SJSA1 (cell line): ENCODE measurements around the gene RARB. TPM values are rescaled to one million over a fixed set of nuclear protein-coding genes. Genes with fewer than 3 reads are reported as not detected.
A peak's percentile ranks its signal among the peaks of the same experiment; 100 is the strongest.

ENCODE experiments used
- DNase-seq, 2 experiments: peaks; one replicate each; pipeline ENCODE4 v3.0.0-alpha.2; 2015 to 2020; ENCODE audit warnings: low spot score in 2 of 2, low read depth in 1 of 2
- H3K27ac ChIP-seq: fragments of 250-450 bp; sonication (Bioruptor Pico); 2 replicates; pipeline ENCODE4 v1.5.1; 2020; ENCODE audit warnings: mild to moderate bottlenecking, moderate library complexity
- H3K27me3 ChIP-seq: fragments of 250-450 bp; sonication (Bioruptor Pico); replicated peaks from 2 replicates; pipeline ENCODE4 v1.5.1; 2020; ENCODE audit warnings: mild to moderate bottlenecking, moderate library complexity
- H3K36me3 ChIP-seq: fragments of 250-450 bp; sonication (Bioruptor Pico); 2 replicates; pipeline ENCODE4 v1.5.1; 2020; ENCODE audit warnings: mild to moderate bottlenecking
- H3K4me1 ChIP-seq: fragments of 250-450 bp; sonication (Bioruptor Pico); replicated peaks from 2 replicates; pipeline ENCODE4 v1.6.1; 2021; ENCODE audit warnings: mild to moderate bottlenecking
- H3K4me3 ChIP-seq: fragments of 250-450 bp; sonication (Bioruptor Pico); 2 replicates; pipeline ENCODE4 v1.5.1; 2020; ENCODE audit warnings: mild to moderate bottlenecking
- H3K9me3 ChIP-seq: fragments of 250-450 bp; sonication (Bioruptor Pico); replicated peaks from 2 replicates; pipeline ENCODE4 v1.5.1; 2020; ENCODE audit warnings: mild to moderate bottlenecking
- total RNA-seq: library from RNA; depleted of rRNA; stranded (reverse); fragments of >200 nt; shearing (Covaris generic); gene quantifications from 2 replicates; pipeline ENCODE4 v1.2.3, GENCODE V29; 2014

Gene RARB
- total RNA-seq, 1 experiment from 2014 or later, result 11.7 TPM

DNA sequence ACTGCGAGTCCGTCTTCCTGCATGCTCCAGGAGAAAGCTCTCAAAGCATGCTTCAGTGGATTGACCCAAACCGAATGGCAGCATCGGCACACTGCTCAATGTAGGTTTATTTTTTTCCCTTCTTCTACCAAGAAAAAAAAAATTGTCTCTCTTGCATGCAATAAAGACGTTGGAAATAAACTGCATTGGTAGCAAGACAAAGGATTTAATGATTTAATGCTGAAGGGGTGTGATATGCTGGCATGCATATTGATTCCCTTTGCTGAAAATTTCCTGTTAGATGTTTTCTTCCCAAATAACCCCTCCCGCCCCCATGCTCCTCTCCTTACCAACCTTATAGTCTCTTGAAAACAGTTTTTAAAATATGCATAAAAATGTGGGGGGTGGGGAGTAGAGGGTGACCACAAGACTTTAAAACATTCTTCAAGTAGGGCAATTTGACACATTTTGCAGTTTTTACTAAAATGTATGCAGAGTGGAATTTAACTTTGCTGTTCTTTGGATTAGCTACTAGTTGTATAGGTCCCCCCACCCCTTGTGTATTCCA lies 799 bp downstream of the RARB start:
- Histone ChIP-seq H3K9me3 (no peaks in the 10 kb centered on the region), H3K4me3 (peak overlapping the region; percentile 49), H3K4me1 (peaks cover 44% of the 10 kb centered on the region), H3K27ac (peak overlapping the region; percentile 84), H3K27me3 (no peaks in the 10 kb centered on the region), H3K36me3 (no peaks in the 10 kb centered on the region)
- DNase-seq, result no peak

DNA sequence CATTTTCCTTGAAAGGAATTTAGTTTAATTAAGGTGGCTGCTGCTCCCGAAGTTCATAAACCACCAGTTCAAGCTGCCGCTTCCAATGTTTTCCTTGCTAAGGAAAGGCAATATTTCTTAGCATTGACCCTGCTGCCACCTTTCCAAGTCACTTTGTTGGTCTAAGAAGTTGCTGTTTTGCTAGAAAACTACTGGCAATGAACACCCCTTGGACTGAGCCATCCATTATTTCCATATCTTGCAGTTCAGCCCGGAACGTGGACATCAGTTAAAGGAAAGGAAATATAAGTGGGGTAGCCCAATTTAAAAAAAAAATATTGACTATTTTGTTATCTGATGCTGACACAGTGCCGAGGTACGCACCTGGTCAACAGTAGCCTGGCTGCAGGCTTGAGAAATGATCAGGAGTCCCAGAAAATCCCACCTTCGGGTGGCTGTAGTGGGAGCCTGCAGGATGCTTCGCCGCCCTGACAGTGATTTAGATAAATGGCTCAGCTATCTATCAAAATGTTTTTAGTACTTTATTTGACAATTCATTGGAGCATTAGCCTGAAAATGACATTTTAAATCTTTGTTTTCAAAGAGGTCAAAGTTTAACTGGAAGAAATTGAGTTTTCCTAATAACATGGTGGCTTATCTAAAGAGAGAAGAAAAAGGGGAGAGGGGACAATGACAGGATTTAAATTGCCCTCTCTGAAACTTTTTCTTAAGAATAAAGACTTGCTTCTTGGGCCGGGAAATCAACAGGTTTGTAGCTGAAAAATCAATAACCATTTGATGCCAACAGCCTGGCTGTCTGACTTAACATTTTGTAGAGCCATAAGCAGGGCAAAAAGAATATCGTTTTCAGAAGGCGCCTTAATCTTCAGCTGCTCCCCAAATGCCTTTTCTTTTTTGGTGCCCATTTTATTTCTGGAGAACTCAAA lies 1.6 kb downstream of the RARB start:
- Histone ChIP-seq H3K4me1 (peaks cover 40% of the 10 kb centered on the region), H3K4me3 (peak overlapping the region; percentile 49), H3K27me3 (no peaks in the 10 kb centered on the region), H3K27ac (peak overlapping the region; percentile 84), H3K36me3 (no peaks in the 10 kb centered on the region), H3K9me3 (no peaks in the 10 kb centered on the region)
- DNase-seq, result peak in 1 of 2 experiments; percentile 56

DNA sequence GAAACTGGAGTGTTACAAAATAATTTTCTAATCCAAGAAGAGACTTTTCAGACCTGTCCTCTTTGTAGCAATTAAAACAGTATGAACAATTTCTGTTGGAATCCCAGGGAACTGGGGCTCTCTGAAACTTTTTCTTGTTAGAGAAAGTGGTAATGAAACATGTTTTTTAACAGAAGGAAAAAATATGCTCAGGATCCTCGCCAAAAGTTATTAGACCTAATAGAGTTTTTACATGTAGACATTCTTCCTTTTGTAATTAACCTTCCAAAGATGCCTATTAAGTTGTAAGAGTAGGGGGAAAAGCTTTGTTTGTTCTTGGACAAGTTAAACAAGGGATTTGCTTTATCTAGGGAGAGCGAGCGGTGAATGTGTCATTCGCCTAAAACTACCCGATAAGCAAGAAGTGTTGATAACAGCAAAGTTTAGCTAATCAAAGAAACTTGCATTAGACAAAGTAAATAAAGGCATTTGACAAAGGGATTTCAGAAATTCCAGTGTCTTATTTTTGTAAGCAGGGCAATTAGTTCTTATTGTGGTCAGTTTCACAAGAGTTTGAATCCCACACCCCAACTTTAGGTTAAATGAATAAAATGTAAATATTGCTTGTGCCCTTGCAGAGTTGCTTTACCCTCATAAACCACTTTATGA lies 2.3 kb downstream of the RARB start:
- peak in 1 of 2 experiments; percentile 71 for DNase-seq
- H3K27me3 ChIP-seq, result no peaks in the 10 kb centered on the region
- peak overlapping the region; percentile 84 for H3K27ac ChIP-seq
- no peaks in the 10 kb centered on the region for H3K36me3 ChIP-seq
- H3K4me1 ChIP-seq, result peaks cover 32% of the 10 kb centered on the region
- H3K4me3 ChIP-seq, result peak overlapping the region; percentile 49
- H3K9me3 ChIP-seq, result no peaks in the 10 kb centered on the region

DNA sequence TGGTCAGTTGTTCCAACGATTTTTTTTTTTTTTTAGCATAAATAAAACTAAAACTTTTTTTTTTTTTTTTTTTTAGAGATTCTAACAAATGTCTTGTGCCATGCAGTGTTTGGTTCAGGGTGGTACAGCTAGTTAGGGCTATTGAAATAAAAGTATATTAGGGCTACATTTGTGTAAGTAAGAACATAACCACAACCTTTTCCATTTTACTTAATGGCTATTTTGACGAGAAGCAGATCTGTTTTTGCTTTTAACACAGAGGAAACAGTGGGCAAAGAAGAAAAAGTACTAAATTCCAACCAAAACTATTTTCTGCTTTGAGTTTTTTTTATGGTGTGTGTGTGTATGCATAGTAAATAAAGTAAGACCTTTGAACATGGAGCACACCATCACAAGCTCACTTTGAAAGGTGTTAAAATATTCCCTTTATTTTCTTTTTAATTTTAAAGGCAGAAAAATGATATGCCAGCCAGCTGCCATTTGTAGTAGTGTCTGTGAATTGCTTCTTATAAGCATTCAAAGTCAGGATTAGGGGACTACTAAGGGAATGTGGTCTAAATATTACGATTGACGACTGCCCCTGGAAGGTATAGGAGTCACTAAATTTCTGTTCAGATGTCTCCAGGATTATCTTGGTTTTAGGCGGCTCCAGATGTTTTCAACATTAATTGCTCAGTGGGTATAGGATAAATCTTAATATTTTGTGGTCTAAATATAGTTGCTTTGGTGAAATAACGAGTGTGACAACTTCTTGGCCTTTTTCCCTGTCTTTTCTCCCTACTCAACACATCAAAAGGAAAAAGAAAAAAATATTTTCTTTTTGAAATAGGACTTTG lies 3.1 kb downstream of the RARB start:
- Histone ChIP-seq H3K4me3 (peak overlapping the region; percentile 49), H3K9me3 (no peaks in the 10 kb centered on the region), H3K4me1 (peaks cover 25% of the 10 kb centered on the region), H3K27me3 (no peaks in the 10 kb centered on the region), H3K36me3 (no peaks in the 10 kb centered on the region), H3K27ac (peak overlapping the region; percentile 84)
- DNase-seq, result peak in 1 of 2 experiments; percentile 63

DNA sequence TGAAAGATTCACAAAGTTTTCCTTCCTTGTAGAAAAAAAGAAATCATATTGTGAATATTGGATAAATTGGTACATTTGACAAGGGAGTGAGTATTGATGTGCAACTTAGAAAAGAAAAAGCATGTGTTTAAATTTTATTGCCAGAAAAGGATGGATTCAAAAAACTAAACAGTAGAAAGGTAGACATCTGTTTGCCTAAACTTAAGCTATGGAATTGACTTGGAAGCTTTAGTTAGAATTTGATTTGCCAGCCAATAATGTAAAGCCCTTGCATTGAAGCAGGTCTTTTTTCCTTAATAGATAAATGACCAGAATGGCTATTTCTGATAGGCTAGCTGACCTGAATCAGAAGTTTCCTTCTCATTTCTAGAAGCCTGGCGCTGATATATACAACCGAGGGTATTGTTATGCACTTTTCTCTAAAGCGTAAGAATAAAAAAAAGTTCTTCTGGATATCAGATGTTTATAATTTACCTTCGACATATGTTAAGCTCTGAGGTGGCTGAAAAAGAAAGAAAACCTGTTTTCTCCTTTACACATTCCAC lies 4.2 kb downstream of the RARB start:
- H3K4me1 ChIP-seq, result peaks cover 14% of the 10 kb centered on the region
- H3K4me3 ChIP-seq, result peak overlapping the region; percentile 49
- no peaks in the 10 kb centered on the region for H3K27me3 ChIP-seq
- peak in 1 of 2 experiments; percentile 50 for DNase-seq
- H3K9me3 ChIP-seq, result no peaks in the 10 kb centered on the region
- H3K27ac ChIP-seq, result peak overlapping the region; percentile 84
- no peaks in the 10 kb centered on the region for H3K36me3 ChIP-seq

DNA sequence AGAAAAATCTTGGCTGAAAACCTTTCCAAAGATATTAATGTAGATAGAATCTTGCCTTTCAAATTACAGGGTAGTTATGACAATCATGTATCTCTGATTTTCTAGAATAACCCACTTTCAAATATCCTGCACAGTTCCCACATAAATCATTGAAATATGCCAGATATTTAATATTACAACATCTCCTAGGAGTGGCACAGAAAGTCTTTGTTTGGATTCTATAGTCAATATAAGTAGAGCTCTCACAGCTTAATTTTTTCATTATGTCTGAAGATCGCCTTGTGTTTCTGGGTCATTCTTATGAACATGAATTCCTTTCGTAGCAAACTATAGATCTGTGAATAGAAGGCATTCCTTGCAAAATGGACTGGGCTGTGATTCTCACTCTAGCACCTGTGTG lies 5.0 kb downstream of the RARB start:
- no peaks in the 10 kb centered on the region for H3K27me3 ChIP-seq
- no peaks in the 10 kb centered on the region for H3K9me3 ChIP-seq
- H3K27ac ChIP-seq, result peak overlapping the region; percentile 24; the same call in 1 of the 2 replicates
- peaks cover 14% of the 10 kb centered on the region for H3K4me1 ChIP-seq
- no peaks in the 10 kb centered on the region for H3K36me3 ChIP-seq
- no peak overlapping the region for H3K4me3 ChIP-seq
- DNase-seq, result no peak

GRCh38 chr3:25433868-25434267 lies 5.8 kb downstream of the RARB start:
- H3K4me1 ChIP-seq, result peaks cover 21% of the 10 kb centered on the region
- no peaks in the 10 kb centered on the region for H3K36me3 ChIP-seq
- H3K4me3 ChIP-seq, result no peak overlapping the region
- peak; percentile 33 to 47 for DNase-seq
- H3K9me3 ChIP-seq, result no peaks in the 10 kb centered on the region
- no peaks in the 10 kb centered on the region for H3K27me3 ChIP-seq
- H3K27ac ChIP-seq, result peak overlapping the region; percentile 24

DNA sequence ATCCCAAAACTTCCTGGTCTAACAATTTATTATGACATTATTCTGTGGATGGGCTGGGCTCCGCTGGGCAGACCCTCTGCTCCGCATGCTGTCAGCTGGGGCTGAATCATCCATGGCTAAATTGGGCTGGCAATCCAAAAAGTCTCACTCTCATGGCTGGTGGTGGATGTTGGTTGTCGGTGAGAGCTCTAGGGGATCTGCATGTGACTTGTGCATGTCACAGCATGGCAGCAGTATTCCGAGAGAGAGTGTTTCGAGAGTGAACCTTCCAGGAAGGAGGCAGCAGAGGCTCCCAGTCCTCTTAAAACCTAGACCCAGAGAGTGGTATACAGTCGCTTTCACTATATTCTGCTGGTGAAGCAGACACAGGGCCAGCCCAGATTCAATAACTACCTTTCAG lies 9.9 kb downstream of the RARB start:
- no peaks in the 10 kb centered on the region for H3K27me3 ChIP-seq
- no peaks in the 10 kb centered on the region for H3K36me3 ChIP-seq
- no peaks in the 10 kb centered on the region for H3K9me3 ChIP-seq
- peaks cover 39% of the 10 kb centered on the region for H3K4me1 ChIP-seq
- no peak overlapping the region for H3K4me3 ChIP-seq
- DNase-seq, result no peak
- peak overlapping the region; percentile 47; the same call in 1 of the 2 replicates for H3K27ac ChIP-seq

- peak in 1 of 2 experiments; percentile 47 for DNase-seq
- Histone ChIP-seq H3K27ac (peak overlapping the region; percentile 47), H3K4me1 (peaks cover 33% of the 10 kb centered on the region), H3K36me3 (no peaks in the 10 kb centered on the region), H3K9me3 (no peaks in the 10 kb centered on the region), H3K27me3 (no peaks in the 10 kb centered on the region), H3K4me3 (no peak overlapping the region)
These were observed 10.9 kb downstream of the RARB start for GRCh38 chr3:25438791-25439555.

GRCh38 chr3:25441234-25441856 lies 13.3 kb downstream of the RARB start:
- no peaks in the 10 kb centered on the region for H3K27me3 ChIP-seq
- H3K4me3 ChIP-seq, result no peak overlapping the region
- H3K4me1 ChIP-seq, result peaks cover 30% of the 10 kb centered on the region
- no peak for DNase-seq
- no peak overlapping the region for H3K27ac ChIP-seq
- no peaks in the 10 kb centered on the region for H3K9me3 ChIP-seq
- no peaks in the 10 kb centered on the region for H3K36me3 ChIP-seq

DNA sequence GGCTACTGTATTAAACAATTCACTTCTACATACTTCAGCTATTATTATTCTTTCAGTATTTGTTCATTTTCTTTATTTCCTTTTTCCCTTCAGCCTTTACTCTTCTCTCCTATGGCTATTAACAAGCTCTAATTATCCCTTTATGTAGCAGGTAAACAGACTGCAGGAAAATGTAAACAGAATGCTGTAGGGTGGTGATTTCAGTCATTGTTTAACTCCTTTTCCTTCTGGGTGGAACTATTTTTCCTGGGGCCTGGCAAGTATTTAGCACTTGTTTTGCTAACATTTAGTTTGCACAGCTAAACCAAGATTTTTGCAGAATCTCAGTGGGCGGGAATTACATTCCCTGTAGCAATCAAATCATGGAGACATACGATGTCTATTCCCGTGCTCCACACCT lies 14.4 kb downstream of the RARB start:
- Histone ChIP-seq H3K9me3 (no peaks in the 10 kb centered on the region), H3K4me1 (peaks cover 30% of the 10 kb centered on the region), H3K27ac (no peak overlapping the region), H3K36me3 (no peaks in the 10 kb centered on the region), H3K27me3 (no peaks in the 10 kb centered on the region), H3K4me3 (no peak overlapping the region)
- peak in 1 of 2 experiments; percentile 52 for DNase-seq

DNA sequence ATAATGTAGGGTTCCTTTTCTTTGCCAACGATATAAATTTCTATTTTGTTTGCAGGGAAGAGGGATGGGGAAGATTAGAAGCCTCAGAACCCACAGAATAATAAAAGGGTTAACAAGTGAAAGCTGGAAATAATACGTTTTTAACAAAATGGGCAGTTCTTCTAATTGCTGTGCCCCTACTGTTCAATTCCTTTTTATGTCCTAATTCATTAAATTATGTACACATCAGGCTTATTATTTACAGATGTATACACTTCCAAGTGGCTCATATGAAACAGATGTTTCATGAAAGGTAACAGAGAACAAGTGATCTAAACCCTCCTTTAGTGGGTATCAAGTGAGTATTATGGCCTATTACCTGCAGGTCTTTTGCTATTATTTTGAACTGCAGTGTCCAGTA lies 16.2 kb downstream of the RARB start:
- H3K4me3 ChIP-seq, result no peak overlapping the region
- H3K9me3 ChIP-seq, result no peaks in the 10 kb centered on the region
- H3K4me1 ChIP-seq, result peaks cover 25% of the 10 kb centered on the region
- H3K27me3 ChIP-seq, result no peaks in the 10 kb centered on the region
- no peak overlapping the region for H3K27ac ChIP-seq
- no peak for DNase-seq
- no peaks in the 10 kb centered on the region for H3K36me3 ChIP-seq
